ENCODE results near the gene POGZ.

The POGZ gene, protein sequence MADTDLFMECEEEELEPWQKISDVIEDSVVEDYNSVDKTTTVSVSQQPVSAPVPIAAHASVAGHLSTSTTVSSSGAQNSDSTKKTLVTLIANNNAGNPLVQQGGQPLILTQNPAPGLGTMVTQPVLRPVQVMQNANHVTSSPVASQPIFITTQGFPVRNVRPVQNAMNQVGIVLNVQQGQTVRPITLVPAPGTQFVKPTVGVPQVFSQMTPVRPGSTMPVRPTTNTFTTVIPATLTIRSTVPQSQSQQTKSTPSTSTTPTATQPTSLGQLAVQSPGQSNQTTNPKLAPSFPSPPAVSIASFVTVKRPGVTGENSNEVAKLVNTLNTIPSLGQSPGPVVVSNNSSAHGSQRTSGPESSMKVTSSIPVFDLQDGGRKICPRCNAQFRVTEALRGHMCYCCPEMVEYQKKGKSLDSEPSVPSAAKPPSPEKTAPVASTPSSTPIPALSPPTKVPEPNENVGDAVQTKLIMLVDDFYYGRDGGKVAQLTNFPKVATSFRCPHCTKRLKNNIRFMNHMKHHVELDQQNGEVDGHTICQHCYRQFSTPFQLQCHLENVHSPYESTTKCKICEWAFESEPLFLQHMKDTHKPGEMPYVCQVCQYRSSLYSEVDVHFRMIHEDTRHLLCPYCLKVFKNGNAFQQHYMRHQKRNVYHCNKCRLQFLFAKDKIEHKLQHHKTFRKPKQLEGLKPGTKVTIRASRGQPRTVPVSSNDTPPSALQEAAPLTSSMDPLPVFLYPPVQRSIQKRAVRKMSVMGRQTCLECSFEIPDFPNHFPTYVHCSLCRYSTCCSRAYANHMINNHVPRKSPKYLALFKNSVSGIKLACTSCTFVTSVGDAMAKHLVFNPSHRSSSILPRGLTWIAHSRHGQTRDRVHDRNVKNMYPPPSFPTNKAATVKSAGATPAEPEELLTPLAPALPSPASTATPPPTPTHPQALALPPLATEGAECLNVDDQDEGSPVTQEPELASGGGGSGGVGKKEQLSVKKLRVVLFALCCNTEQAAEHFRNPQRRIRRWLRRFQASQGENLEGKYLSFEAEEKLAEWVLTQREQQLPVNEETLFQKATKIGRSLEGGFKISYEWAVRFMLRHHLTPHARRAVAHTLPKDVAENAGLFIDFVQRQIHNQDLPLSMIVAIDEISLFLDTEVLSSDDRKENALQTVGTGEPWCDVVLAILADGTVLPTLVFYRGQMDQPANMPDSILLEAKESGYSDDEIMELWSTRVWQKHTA (N-terminal part only)

DNA sequence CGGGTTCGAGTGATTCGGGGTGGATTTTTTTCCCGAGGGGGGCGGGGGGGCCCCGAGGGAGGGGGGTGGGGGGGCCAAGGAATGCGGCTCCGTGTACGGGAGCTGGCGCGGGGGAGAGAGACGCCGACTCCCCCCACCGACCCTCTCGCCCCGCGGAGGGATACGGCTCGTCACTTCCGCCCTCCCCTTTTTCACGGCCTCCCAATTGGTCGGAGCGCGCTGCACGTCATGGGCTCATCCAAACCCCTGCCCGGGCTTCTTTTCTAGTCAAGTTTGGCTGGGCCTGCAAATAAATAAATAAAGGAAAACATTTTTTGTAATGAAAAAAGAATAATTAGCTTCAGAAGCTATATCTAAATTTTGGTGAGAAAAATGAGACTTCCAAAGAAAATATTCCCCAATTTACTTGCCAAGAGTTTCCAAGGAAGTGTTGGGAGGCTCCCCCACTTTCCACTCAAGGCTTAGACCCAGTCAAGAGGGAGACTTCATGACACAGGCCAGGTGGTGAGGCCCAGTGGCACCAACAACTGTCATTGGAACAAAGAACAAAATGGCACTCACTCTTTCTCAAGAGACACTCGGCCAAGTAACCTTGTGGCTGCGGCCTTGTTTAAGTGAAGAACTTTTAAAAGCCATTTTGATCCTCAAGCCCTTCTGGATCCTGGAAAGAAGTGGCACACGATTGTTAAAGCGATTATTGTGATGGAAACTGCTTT, at the start of gene POGZ:
POGZ (minus strand) TSS at position 164 of the 716 bp plus-strand sequence. CDS start 17,290 bp downstream, outside the sequence.
- peak; percentile 58 for FAIRE-seq

DNA sequence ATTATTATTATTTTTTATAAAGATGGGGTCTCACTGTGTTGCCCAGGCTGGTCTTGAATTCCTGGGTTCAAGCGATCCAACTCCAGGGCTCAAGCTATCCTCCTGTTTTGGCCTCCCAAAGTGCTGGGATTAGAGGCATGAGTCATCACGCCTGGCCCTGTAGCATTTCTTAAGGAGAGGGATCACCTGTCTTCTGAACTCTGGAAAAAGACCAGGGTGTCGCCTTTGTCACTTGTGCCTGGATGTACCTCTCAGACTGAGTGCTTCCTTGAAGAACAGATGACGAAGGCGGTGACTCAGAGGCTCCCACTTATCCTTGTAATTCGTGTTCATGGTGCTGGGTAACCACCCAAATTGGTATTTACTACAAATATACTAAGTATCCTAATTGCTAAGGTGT, 49.5 kb upstream of the POGZ start:
- no peak for FAIRE-seq

DNA sequence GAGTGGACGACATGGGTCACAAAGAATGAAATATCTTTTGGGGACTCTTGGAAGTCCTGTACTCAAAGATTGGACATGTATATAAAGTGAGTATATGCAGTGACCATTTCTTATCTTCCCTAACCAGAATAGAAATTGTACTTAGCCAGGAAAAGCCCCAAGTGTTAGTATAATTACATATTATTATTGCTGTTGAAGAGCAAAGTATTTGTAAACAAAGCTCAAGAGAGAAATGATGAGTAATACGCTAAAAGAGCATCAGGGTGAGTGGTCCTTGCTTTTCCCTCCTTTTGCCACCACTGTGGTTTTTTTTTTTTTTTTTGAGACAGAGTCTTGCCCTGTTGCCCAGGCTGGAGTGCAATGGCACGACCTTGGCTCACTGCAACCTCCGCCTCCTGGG, 45.5 kb upstream of the POGZ start:
- FAIRE-seq: no peak

DNA sequence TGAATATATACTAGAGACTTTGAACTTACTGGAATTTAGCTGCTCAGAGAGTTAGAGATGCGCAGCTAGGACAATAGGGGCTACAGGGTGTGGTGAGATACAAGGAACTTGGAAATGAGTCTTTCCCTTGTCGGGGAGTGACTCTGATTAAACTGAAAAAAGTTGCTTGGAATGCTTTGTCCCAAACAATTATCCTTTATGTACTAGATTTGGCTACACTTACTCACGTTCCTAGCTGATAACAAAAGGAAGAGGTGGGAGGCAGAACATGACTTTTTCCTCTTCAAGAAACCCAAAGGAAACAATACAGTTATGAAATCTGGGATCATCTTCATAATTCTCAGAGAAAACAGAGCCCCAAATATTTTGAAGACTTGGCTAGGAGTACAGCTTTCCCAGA, 45.0 kb upstream of the POGZ start:
- no peak for FAIRE-seq

DNA sequence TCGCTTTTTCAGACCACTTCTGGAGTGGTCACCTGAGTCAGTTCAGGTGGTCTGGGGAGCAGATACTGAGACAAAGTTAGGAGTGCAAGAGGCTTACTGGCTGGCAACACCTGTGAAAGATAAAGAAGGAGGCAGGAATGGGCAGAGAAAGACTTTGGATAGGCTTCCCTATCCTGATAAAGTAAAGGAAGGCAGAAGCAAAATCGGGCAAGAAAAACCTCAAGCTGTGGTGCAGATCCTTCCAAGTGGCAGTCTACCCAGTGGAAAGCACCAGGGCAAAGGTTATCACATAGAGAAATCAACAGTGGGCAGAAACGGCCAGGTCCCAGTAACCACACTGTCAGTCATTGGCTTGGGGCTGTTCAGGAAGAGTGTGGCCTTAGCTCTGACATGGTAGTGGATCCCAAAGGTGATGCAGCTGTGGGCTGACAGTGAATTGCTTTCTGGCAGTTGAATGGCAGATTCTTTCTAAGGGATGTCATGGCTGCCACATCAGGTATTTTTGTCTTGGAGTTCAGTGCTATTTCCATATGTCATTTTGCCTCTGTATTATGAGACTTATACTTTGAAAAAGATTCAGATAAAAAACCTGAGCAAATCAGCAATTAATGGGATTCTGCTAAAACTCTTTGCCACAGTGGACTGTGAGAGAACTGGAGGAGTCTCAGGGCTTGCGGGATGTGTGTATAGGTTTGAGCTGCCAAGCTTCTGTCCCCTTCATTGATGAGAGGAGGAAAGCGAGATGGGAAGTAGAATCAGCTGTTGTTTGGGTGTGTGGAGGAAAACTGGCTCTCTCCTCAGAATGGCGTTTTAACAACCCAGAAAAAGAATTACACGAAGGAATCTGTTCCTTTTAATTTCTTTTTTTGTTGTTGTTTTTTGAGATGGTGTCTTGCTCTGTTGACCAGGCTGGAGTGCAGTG, 43.8 kb upstream of the POGZ start:
- no peak for FAIRE-seq

DNA sequence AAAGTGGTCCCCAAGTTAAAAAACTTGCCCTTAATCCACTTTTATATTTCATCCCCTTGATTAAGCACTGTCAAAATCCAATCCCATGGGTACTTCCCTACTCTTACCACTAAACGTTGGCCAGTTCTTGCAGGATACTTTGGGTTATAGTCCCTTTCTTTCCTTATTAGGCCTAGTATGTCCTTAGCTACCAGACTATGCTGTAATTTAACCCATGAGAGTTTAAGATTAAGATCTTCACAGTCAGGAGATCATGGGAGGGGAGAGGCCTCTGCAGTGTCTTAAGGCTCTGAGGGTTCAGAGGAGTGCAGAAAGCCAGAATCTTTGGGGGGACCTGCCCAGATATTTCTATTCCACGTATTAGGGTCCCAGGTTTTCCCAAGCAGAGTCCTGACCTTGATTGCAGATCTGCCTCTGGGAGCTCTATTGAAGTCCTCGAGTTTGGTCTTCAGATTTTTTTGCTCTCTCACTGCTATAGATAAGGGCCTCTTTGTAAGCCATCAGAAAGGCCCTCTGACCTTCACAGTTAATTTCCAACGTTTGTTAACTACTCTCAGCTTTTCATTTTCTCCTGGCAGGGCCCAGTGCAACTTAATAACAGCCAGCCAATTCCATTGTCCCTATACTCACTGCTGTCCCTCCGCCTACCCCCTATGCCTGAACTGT, 42.9 kb upstream of the POGZ start:
- no peak for FAIRE-seq

DNA sequence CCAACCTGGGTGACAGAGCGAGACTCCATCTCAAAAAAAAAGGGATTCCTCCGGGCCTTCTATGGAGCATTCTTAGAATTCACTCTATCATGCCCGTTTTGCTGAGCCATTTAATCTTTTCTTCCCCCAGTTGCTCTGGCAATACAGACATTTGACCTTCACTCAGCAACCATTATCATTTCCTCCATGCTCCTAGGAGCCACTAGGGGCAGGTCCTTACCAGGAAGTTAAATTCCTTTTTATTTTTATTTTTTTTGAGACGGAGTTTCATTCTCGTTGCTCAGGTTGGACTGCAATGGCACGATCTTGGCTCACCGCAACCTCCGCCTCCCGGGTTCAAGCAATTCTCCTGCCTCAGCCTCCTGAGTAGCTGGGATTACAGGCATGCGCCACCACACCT, 42.2 kb upstream of the POGZ start:
- FAIRE-seq: no peak

DNA sequence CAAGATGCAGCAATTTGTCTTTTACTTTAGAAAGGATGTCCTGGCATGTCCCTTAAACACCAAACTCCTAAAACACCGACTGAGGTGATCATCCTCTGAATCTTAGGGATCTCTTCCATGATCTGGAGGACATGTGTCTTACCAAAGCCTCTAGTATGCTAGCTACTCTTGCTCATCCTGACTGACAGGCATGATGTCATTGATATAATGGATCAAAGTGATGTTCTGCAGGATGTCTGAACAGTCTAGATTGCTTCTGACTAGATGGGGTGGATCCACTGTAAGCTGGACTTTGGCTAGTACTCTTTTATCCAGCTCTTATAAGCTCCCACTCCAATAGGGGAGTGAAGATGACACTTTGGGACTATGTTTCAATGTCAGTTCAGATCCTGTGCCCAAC, 40.6 kb upstream of the POGZ start:
- FAIRE-seq: no peak

DNA sequence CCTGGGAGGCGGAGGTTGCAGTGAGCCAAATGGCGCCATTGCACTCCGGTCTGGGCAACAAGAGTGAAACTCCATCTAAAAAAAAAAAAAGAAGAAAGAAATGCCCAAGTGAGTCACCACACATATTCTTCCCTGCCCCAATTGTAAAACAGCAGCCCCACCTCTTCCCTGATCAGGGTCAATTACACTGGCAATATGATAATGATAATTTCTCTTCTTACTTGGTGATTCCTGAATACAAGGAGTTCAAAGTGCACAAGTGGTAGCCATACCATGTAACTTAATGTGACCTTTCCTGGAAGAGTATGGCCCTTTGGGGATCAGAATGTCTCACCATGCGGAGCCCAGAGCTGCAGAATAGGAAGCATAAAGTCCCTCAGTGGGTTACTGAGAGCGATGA, 40.1 kb upstream of the POGZ start:
- no peak for FAIRE-seq

DNA sequence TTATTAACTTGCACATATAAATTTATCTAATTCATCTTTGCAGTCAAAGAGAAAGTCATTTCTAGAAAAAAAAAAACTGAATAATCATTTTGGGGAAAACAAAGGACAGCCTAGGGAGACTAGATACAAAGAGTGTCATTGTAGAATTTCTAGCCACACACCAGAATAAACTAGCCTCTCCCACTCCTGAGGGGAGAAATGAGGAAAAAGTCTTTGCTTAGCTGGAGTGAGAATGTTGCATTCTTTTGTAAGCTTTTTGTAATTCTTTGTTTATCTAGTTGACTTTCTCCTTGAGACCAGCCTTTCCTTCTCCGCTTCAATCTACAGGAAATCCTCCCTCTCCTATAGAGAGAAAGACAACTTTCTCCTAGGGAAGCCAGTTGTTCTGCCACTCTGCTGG, 36.0 kb upstream of the POGZ start:
- no peak for FAIRE-seq

DNA sequence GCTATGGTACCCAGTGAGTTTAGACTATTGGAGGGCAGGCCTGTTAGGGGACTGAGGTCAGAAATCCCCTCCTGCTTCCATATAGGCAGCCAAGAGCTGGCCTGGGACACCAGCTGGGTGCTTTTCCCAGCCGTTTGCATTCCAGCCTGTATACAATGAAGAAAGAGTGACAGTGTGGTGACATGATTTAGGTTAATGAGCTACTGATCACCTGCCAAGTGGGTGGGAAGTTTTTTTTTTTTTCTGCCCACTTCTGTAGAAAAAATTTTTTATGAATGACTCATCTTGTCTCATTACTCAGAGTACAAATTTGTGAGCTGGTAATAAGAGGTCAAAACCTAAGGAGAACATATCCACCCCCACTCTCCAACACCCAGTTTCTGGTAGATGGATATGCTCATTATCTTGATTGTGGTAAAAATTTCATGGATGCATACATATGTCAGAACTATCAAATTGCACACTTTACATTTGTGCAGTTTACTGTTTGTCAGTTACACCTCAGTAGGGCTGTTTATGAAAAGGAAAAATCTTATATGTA, 35.5 kb upstream of the POGZ start:
- FAIRE-seq: no peak

DNA sequence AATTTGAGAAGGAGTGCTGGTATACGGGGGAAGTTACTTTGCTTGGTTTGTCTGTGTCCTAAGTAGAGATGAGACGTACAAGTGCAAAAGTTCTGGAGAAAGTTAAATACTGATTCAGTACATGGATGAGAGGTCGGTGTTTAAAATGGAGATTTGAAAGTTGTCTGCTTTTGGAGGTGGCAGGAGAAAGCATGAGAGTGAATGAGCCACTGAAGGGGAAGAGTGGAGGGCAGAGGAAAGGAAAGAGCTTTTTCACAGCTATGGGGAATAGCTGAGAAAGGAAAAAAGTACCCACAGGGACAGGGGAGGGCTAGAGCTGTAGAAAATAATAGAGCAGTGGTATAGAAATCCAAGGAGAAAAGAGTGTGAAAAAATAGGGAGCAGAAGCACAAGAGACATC, 33.7 kb upstream of the POGZ start:
- no peak for FAIRE-seq

DNA sequence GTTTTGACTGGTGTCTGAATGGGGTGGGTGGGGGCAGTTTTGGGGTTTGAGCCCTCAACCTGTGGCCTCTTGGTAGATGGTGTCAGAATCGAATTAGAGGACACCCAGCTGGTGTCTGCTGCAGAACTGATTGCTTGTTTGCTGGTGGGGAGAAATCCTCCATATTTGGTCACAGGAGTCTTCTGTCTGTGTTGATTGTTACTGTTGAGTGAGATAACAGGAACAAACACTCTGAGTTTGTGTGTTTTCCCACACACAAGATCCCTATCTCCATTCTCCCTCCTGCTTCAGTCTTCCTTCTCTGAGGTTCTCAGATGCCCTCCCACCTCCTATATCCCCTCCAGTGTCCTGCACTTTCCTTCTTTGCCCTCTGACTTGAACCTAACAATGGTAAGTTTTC, 32.8 kb upstream of the POGZ start:
- no peak for FAIRE-seq

DNA sequence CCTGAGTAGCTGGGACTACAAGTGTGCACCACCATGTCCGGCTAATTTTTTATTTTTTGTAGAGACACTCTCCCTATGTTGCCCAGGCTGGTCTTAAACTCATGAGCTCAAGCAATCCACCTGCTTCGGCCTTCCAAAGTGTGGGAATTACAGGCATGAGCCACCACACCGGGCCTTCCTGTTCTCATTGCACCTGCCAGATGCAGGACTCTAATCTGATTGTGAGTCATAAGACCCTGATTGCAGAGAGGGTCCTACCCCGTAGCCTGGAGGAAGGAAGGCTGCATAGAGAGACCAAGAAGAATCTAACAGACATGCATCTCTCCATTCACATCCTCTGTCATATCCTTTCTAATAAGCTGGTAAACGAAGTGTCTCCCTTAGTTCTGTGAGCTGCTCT, 32.3 kb upstream of the POGZ start:
- FAIRE-seq: no peak

DNA sequence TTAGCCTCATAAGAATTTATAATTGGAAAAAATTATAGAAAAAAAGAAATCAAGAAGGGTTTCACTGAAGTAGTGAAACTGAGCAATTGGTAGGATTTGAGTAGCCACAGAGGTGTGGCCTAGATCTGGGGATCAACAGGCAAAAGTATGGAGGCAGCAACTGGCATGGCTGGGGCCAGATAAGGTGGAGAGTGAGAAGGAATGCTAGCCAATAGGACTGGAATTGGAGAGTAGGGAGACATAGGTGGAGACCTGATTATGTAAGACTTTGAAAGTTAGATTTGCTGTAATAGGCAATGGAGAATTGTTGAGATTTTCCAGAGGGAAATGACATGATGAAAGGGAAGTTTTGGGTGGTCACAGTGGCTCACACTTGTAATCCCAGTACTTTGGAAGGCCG, 27.3 kb upstream of the POGZ start:
- no peak for FAIRE-seq

DNA sequence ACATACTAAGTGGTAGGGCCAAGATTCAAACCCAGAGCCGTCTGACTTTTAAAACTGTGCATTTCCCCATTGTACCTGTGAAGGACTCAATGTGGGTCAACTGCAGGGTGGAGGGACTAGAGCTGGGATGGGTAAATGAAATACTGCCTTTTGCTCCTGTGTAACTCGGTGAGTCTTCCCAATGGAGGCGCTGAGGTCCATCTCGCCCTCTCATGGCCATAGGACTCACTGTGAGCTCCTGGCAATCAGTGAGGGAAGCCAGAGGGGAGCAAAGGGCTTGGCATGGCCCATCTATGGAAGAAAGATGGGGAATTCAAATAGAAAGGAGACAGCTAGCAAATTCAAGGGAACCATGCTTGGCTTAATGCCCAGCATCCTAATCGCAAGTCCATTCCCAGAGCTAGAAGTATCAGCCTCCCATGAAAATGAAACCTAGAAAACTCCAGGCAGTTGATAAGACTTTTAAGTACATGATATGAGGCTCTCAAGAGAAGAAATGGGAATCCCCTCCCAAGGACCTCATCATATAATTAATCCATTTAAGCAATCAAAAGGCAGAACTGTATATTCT, 26.5 kb upstream of the POGZ start:
- FAIRE-seq: no peak

DNA sequence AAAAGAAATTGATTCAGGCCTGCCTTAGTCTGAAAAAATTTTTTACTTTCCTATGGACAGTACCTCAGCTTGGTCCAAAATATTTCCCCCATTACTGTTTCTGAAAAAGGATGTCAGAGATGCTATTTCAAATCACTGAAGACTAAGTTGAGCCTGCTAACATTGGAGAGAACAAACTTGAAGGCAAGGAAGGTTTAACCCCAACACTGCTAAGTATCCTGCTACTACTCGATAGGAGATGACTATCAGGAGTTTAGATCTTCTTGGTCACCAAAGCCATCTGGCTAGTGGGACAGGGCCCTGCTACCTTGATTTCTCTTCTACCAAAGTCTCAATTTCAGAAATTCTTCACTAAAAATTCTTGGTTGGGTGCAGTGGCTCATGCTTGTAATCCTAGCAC, 22.7 kb upstream of the POGZ start:
- no peak for FAIRE-seq

DNA sequence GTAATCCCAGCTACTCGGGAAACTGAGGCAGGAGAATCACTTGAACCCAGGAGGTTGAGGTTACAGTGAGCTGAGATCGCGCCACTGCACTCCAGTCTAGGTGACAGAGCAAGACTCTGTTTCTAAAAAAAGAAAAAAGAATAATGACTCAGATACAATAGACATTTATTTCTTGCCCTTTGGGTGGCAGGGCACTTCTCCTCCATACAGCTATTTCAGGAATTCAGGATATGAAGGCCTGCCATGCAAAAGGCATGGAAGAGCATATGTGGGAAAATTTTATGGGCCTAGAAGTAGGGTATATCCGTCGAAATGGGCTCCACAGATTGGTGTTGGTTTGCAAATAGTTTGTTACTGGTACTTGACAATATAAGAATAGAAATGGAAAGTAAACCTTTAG, 20.2 kb upstream of the POGZ start:
- no peak for FAIRE-seq

DNA sequence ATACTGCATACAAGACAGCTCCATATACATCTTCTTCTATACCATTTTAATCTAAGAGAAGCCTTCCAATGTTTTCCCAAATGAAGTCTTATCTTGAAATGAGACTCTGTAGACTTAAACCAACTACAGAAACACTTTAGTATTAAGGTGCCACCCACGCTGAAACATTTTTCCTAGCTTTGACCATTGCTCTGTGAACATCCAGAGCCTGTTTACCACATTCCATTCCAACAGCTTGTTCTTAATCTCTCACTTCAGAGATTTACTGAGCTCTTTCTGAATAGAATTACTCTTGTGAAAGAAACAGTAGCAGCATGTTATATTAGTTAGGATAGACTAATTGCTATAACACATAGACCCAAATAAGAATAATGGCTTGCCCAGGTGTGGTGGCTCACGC, 19.6 kb upstream of the POGZ start:
- no peak for FAIRE-seq

DNA sequence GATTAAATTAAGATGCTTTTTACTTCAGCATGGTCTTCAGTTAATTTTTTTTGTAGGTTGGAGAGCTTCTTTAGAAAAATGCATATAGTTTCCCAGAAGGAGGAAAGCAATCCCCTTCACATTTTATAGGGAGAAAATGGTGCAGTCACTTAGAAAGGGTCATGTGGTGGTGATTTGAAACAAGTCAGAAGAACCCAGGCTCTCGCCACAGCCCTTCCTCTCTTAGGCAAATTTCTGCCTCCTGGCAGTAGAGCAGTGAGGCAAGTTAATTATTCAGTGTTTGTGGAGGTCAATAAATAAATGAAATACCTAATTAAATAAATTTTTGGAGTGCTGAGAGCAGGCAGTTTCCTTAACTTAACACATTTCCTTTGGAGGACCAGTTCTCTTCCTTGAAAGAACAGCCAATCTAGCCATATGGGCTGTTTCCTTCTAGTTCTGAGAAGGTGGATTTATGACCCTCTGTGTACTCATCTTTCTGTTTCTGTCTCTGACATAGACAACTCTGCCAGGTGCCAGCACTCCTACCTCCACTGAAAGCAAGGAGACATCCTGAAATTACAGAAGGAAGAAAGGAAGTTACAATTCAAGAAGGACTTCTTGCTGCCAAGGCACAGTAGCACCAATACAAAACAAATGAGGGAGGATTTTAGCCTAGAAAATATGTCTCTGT, 19.0 kb upstream of the POGZ start:
- no peak for FAIRE-seq

Data from endometrium (tissue), 2 donors.